ENCODE measurements around the gene NID1. TPM values are rescaled to one million over a fixed set of nuclear protein-coding genes. Genes with fewer than 3 reads are reported as not detected.
A peak's percentile ranks its signal among the peaks of the same experiment; 100 is the strongest.

NID1 gene
- total RNA-seq, 3 donors from 2014 or later = 60.3 to 288 (median 154) TPM

- no peaks in the 10 kb centered on the region for H3K27me3 ChIP-seq
- H3K9me3 ChIP-seq = peaks cover 9 to 10% of the 10 kb centered on the region in 2 donors
- intact Hi-C loops (cut with DNase I; ENCODE audit: low total_unique reads) = no loop called here
- no peak overlapping the region for H3K27ac ChIP-seq
- TF ChIP-seq POLR2AphosphoS5 (IDR thresholded peaks at IDR 0.05) = no peak
- no peak for TF ChIP-seq POLR2A (IDR thresholded peaks at IDR 0.05)
- no peak for TF ChIP-seq CTCF (IDR thresholded peaks at IDR 0.05)
- H3K4me1 ChIP-seq = no peaks in the 10 kb centered on the region
- H3K4me3 ChIP-seq = no peak overlapping the region
- no peaks in the 10 kb centered on the region for H3K36me3 ChIP-seq
- DNase-seq (ENCODE audit: low spot score in 2 of 2) = no peak
Observed at GRCh38 chr1:235992346-235992745, 72.5 kb downstream of the NID1 start.

- Histone ChIP-seq H3K27ac (no peak overlapping the region), H3K36me3 (no peaks in the 10 kb centered on the region)
Observed at GRCh38 chr1:235990330-235990795, 74.5 kb downstream of the NID1 start.

GRCh38 chr1:235989105-235989504, 75.8 kb downstream of the NID1 start:
- H3K36me3 ChIP-seq = no peaks in the 10 kb centered on the region
- intact Hi-C loops (cut with DNase I; ENCODE audit: low total_unique reads) = no loop called here
- TF ChIP-seq CTCF (IDR thresholded peaks at IDR 0.05) (no peak), POLR2A (IDR thresholded peaks at IDR 0.05) (no peak), POLR2AphosphoS5 (IDR thresholded peaks at IDR 0.05) (no peak)
- H3K27me3 ChIP-seq = no peaks in the 10 kb centered on the region
- peaks cover 0 to 1% of the 10 kb centered on the region in 2 donors for H3K4me1 ChIP-seq
- peaks cover 9 to 10% of the 10 kb centered on the region in 2 donors for H3K9me3 ChIP-seq
- no peak for DNase-seq (ENCODE audit: low spot score in 2 of 2)
- no peak overlapping the region for H3K4me3 ChIP-seq
- no peak overlapping the region for H3K27ac ChIP-seq

More at GRCh38 chr1:235990330-235990795, 74.5 kb downstream of the NID1 start:
- DNase-seq (ENCODE audit: low spot score in 2 of 2) = no peak
- intact Hi-C loops (cut with DNase I; ENCODE audit: low total_unique reads) = no loop called here
- peaks cover 9 to 10% of the 10 kb centered on the region in 2 donors for H3K9me3 ChIP-seq
- no peaks in the 10 kb centered on the region for H3K4me1 ChIP-seq
- no peak overlapping the region for H3K4me3 ChIP-seq
- TF ChIP-seq POLR2AphosphoS5 (IDR thresholded peaks at IDR 0.05) (no peak), CTCF (IDR thresholded peaks at IDR 0.05) (no peak), POLR2A (IDR thresholded peaks at IDR 0.05) (no peak)
- no peaks in the 10 kb centered on the region for H3K27me3 ChIP-seq

- Histone ChIP-seq H3K27ac (peak overlapping the region; percentile 7 to 72), H3K36me3 (no peaks in the 10 kb centered on the region), H3K27me3 (no peaks in the 10 kb centered on the region), H3K9me3 (peaks cover 9 to 10% of the 10 kb centered on the region in 2 donors), H3K4me1 (peaks cover 0 to 4% of the 10 kb centered on the region in 2 donors), H3K4me3 (no peak overlapping the region)
- no peak for TF ChIP-seq POLR2A (IDR thresholded peaks at IDR 0.05)
- no peak for TF ChIP-seq POLR2AphosphoS5 (IDR thresholded peaks at IDR 0.05)
- no peak for TF ChIP-seq CTCF (IDR thresholded peaks at IDR 0.05)
- no peak for DNase-seq (ENCODE audit: low spot score in 2 of 2)
- intact Hi-C loops (cut with DNase I; ENCODE audit: low total_unique reads) = no loop called here
Observed at GRCh38 chr1:235986869-235987268, 78.0 kb downstream of the NID1 start.

GRCh38 chr1:235984041-235984825, 80.7 kb downstream of the NID1 start:
- DNase-seq (ENCODE audit: low spot score in 2 of 2) = no peak
- Histone ChIP-seq H3K27ac (peak overlapping the region; percentile 62 to 87), H3K36me3 (no peaks in the 10 kb centered on the region), H3K9me3 (no peaks in the 10 kb centered on the region), H3K27me3 (no peaks in the 10 kb centered on the region), H3K4me1 (peaks cover 0 to 4% of the 10 kb centered on the region in 2 donors), H3K4me3 (no peak overlapping the region)
- intact Hi-C loops (cut with DNase I; ENCODE audit: low total_unique reads) = no loop called here
- TF ChIP-seq POLR2A (IDR thresholded peaks at IDR 0.05) = no peak
- TF ChIP-seq CTCF (IDR thresholded peaks at IDR 0.05) = no peak
- no peak for TF ChIP-seq POLR2AphosphoS5 (IDR thresholded peaks at IDR 0.05)
